HCEC 1CT (cell line): ENCODE results near the gene RNF212B.
"Not testable (repeated sequence)": the region's sequence is repeated elsewhere in the genome, so short reads cannot be mapped to it uniquely, and the experiment has no call there.

Experiments used
- DNase-seq: peaks from one replicate; pipeline ENCODE4 v3.0.0-alpha.2; 2017

Gene RNF212B, protein sequence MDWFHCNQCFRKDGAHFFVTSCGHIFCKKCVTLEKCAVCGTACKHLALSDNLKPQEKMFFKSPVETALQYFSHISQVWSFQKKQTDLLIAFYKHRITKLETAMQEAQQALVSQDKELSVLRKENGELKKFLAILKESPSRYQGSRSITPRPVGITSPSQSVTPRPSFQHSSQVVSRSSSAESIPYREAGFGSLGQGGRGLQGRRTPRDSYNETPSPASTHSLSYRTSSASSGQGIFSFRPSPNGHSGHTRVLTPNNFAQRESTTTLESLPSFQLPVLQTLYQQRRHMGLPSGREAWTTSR

GRCh38 chr14:23237772-23238594 is at the start of gene RNF212B:
Gene RNF212B (plus strand): TSS chr14:23237936. CDS start chr14:23240346, 2,410 bp downstream.
- peak; percentile 83 for DNase-seq

GRCh38 chr14:23193432-23193831 is 44.3 kb upstream of the RNF212B start:
- DNase-seq = no peak

- no peak for DNase-seq
Measured at GRCh38 chr14:23195552-23196101, 42.1 kb upstream of the RNF212B start.

- not testable (repeated sequence) for DNase-seq
Measured at GRCh38 chr14:23196487-23196886, 41.2 kb upstream of the RNF212B start.

DNA sequence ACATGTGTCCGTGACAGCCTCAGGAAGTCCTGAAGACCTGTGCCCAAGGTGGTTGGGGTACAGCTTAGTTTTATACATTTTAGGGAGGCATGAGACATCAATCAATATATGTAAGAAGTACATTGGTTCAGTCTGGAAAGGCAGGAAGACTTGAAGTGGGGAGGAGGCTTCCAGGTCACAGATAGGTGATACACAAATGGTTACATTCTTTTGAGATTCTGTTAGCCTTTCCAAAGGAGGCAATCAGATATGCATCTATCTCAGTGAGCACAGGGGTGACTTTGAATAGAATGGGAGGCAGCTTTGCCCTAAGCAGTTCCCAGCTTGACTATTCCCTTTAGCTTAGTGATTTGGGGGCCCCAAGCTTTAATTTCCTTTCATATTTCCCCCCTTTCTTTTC is 38.6 kb upstream of the RNF212B start:
- DNase-seq = not testable (repeated sequence)

GRCh38 chr14:23202001-23202400 is 35.7 kb upstream of the RNF212B start:
- no peak for DNase-seq

- DNase-seq = no peak
Measured at GRCh38 chr14:23206422-23207145, 31.2 kb upstream of the RNF212B start.

GRCh38 chr14:23207146-23207540 is 30.6 kb upstream of the RNF212B start:
- no peak for DNase-seq

DNA sequence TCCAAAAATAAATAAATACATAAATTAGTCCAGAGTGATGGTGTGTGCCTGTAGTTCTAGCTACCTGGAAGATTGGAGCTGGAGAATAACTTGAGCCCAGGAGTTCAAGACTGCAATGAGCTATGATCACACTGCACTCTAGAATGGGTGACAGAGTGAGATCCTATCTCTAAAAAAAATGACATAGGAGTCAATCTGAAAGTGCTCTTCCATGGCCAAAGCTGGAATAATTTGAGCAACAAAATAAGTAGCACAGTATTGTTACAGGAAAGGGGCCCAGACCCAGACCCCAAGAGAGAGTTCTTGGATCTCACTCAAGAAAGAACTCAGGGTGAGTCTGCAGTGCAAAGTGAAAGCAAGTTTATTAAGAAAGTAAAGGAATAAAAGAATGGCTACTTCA is 29.4 kb upstream of the RNF212B start:
- no peak for DNase-seq

GRCh38 chr14:23209651-23210423 is 27.9 kb upstream of the RNF212B start:
- peak; percentile 92 for DNase-seq

- no peak for DNase-seq
Measured at GRCh38 chr14:23215421-23215820, 22.3 kb upstream of the RNF212B start.

- no peak for DNase-seq
Measured at GRCh38 chr14:23217032-23218020, 20.4 kb upstream of the RNF212B start.

DNA sequence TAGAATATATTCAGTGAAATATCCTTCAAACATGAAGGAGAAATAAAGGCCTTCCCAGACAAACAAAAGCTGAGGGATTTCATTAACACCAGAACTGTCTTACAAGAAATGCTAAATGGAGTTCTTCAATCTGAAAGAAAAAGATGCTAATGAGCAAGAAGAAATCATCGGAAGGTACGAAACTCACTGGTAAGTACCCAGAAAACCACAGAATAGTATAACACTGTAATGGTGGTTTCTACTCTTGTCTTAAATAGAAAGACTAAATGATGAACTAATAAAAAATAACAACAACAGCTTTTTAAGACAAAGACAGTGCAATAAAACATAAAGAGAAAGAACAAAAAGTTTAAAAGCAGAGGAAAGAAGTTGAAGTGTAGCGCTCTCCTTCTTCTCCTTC is 18.7 kb upstream of the RNF212B start:
- DNase-seq = no peak

DNA sequence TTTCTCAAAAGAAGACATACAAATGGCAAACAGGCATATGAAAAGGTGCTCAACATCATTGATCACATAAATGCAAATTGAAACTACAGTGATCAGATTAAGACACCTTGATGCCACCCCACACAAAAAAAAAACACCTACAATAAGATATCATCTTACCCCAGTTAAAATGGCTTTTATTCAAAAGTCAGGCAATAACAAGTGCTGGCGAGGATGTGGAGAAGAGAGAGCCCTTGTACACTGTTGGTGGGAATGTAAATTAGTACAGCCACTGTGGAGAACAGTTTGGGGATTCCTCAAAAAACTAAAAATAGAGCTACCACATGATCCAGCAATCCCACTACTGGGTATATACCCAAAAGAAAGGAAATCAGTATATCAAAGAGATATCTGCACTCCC is 12.8 kb upstream of the RNF212B start:
- not testable (repeated sequence) for DNase-seq

DNA sequence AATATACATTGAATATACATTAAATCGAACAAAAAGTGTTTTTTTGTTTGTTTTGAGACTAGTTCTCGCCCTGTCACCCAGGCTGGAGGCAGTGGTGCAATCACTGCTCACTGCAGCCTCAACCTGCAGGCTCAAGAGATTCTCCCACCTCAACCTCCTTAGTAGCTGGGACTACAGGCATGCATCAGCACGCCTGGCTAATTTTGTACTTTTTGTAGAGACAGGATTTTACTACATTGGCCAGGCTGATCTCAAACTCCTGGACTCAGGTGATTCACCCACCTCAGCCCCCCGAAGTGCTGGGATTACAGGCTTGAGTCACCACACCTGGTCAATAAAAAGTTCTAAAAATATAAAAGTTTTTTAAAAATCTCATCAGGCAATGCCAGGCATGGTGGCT is 10.2 kb upstream of the RNF212B start:
- DNase-seq = no peak

- DNase-seq = no peak
Measured at GRCh38 chr14:23228812-23229211, 8.9 kb upstream of the RNF212B start.

DNA sequence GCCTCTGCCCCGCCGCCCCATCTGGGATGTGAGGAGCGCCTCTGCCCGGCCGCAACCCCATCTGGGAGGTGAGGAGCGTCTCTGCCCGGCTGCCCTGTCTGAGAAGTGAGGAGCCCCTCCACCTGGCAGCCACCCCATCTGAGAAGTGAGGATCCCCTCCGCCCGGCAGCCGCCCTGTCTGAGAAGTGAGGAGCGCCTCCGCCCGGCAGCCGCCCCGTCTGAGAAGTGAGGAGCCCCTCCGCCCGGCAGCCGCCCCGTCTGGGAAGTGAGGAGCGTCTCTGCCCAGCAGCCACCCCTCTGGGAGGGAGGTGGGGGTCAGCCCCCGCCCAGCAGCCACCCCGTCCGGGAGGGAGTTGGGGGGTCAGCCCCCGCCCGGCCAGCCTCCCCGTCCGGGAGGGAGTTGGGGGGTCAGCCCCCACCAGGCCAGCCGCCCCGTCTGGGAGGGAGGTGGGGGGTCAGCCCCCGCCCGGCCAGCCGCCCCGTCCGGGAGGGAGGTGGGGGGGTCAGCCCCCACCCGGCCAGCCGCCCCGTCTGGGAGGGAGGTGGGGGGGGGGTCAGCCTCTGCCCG is 5.4 kb upstream of the RNF212B start:
- not testable (repeated sequence) for DNase-seq

DNA sequence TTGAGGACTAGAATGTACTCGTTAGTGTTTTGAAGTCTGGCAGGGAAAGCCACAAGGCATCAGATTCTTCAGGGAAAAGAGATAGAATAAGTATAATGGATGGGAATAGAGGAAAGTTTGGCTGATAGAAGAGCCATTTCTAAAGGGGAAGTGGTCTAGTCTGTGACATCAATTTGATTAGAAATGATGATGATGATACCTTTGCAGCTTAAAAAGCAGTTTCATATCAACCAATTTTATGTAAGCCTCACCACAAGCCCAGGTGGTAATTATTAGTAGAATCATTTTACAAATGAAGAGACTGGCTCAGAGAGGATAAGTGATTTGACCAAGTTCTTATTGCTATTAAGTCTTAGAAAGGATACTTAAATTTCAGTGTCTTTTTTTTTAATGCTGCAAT is 2.9 kb downstream of the RNF212B start:
- DNase-seq = no peak

GRCh38 chr14:23241061-23241715 is 3.5 kb downstream of the RNF212B start:
- DNase-seq = not testable (repeated sequence)

DNA sequence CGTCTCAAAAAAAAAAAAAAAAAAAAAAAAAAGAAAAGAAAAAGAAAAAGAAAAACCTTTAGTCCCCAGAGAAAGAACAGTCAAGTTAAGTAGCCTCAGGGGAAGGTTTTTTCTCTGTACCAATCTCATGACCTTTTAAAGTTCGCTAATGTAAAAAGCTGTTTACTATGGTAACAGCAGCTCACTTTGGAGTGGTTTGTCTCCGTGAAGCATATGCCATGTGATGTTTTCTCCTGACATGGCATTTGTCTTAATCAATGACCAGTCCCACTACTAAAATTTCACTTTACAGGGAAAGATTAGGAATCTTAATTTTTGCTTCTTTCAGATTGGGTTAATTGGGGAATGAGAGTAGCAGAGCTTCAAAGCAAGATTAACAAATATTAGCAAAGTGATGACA is 4.3 kb downstream of the RNF212B start:
- DNase-seq = no peak
